Renal cortical epithelial cell (primary cell): Measurements from ENCODE around the gene CYP39A1. TPM values are rescaled to one million over a fixed set of nuclear protein-coding genes. Genes with fewer than 3 reads are reported as not detected.
A peak's percentile ranks its signal among the peaks of the same experiment; 100 is the strongest.
"Not testable (repeated sequence)": the region's sequence is repeated elsewhere in the genome, so short reads cannot be mapped to it uniquely, and the experiment has no call there.

Source experiments
- DNase-seq: peaks from one replicate; pipeline ENCODE4 v3.0.0-alpha.2; 2011; ENCODE audit warnings: low read depth
- total RNA-seq: library from RNA; depleted of rRNA; stranded (reverse); fragments of >200 nt; gene quantifications from 2 replicates; pipeline ENCODE4 v1.2.3, GENCODE V29; 2014

CYP39A1 gene
- total RNA-seq, 1 donor from 2014 or later, result 5.2 TPM

- DNase-seq, result peak; percentile 23
Observed at GRCh38 chr6:46651006-46651405, 1.6 kb downstream of the CYP39A1 start.

DNA sequence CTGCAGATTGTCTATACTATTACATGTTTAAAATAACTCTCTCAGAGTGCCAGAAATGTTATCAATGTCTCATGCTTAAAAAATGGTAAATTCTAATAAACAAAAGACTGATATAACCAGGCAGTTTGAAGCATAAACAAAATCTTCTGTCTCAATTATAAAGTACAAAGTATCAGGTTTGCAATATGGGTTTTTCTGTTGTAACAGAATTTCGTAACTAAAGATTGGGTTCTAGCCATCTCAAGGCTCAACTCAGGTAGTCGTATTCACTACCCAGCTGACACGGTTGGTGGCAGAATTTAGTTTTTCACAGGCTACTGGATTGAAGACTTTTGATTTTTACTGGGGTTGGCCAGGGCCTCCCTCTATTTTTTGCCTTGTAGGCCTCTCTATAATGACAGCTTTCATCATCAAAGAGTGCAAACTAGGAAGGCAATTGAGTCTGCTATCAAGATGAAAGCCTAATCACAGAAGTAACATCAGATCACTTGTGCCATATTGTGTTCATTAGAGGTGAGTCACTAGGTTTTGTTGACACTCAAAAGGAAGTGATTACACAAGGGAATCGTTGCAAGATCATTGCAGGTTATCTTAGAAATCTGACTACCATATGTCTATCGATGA is 3.6 kb downstream of the CYP39A1 start:
- peak; percentile 25 for DNase-seq

DNA sequence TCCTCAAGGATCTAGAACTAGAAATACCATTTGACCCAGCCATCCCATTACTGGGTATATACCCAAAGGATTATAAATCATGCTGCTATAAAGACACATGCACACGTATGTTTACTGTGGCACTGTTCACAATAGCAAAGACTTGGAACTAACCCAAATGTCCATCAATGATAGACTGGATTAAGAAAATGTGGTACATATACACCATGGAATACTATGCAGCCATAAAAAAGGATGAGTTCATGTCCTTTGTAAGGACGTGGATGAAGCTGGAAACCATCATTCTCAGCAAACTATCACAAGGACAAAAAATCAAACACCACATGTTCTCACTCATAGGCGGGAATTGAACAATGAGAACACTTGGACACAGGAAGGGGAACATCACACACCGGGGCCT is 4.5 kb downstream of the CYP39A1 start:
- DNase-seq, result not testable (repeated sequence)

DNA sequence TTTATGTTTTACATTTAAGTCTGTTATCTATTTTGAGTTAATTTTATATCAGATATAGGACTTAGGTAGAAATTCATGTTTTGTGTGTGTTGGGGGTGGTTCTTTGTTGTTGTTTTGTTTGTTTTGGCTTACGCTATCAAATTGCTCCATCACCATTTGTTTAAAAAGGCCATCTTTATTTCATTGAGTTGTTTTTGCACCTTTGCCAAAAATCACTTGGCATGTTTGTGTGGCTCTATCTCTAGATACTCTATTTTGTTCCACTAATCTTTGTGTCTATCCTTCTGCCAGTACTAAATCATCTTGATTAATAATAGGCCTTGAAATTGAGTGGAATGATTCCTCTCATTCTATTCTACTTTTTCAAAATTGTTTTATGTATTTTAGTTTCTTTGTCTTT is 7.4 kb downstream of the CYP39A1 start:
- no peak for DNase-seq

DNA sequence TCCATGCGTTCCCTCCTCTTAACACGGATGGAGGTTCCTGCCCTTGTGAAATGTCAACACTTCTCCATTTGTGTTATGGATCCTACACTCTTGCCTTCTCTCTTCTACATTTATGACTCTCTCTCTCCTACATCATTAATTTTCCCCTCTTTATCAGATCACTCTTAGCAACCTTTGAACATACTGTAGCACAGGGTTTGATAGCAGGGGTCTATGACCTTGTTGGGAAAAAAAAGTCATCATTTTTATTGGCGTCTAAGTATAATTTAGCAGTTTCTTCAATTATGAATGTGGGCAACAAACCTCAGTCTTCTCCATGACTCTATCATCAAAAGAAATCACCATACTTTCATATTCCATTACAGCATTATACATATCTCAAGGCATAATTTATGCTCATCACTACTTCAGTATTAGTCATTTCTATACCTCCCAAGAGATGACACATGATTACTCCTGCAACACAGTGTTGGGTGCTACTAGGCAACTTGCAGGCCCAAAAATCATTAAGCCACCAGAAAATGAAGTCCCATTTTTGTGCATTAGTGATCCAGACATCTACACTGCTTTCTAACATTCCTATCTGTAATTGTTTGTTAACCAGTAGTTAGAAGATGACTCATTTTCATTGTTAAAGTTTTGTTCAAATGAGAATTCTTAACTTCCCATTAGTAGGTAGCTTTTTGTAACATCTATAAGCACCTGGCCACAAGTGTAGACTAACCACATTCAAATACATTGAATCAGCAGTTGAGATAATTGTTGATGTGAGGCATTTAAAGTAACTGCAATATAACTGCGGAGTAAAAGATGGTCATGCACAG is 9.5 kb downstream of the CYP39A1 start:
- DNase-seq, result peak; percentile 83

DNA sequence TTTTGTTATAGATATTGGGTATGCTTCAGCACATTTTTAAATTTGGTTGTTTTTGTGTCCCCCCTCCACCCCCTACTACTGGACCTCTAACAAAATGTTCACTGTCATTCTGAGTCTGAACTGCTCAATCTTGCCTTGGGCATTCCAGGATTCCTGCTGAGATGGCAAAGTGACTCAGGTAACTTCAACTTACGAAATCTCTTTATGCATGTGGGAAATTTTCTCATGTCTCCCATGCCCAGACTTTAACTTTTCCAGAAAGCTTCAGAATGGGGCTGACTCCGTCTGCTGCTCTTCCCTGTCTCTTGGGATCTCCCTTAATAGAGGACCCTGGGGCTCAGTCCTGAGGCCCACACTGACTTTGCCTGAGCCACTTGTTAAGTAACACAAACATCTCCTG is 14.0 kb downstream of the CYP39A1 start:
- peak; percentile 53 for DNase-seq

GRCh38 chr6:46637933-46638332 is 14.7 kb downstream of the CYP39A1 start:
- no peak for DNase-seq

DNA sequence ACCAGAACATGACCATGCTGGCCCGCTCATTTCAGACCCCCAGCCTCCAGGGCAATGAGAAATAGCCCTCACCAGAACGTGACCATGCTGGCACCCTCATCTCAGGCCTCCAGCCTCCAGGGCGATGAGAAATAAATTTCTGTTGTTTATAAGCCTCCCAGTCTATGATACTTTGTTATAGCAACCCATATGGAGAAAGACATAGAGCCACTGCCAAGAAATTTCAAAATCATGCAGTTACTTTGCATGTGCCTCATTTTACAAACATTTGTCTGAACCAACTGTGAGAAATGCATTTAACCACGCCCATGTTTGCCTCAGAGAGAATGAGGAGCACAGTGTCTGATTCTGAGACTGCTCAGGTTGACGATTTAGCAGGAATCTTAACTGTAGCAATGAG is 15.5 kb downstream of the CYP39A1 start:
- peak; percentile 9 for DNase-seq

- no peak for DNase-seq
Observed at GRCh38 chr6:46635462-46635861, 17.2 kb downstream of the CYP39A1 start.

- no peak for DNase-seq
Observed at GRCh38 chr6:46632053-46632452, 20.6 kb downstream of the CYP39A1 start.

DNA sequence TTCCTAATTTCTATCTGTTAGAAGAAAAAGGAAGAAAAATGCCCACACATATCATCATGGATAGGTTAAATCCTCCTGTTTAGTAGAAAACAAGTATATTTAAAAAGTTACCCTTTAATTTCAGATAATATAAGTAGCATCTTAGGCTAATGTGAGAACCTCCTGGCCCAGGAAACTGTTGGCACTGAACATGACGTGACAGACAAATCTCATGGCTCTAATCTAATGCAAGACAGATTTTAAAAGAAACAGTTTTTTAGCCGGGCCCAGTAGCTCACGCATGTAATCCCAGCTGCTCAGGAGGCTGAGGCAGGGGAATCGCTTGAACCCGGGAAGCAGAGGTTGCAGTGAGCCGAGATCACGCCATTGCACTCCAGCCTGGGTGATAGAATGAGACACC is 22.9 kb downstream of the CYP39A1 start:
- no peak for DNase-seq

GRCh38 chr6:46628976-46629375 is 23.6 kb downstream of the CYP39A1 start:
- DNase-seq, result no peak

GRCh38 chr6:46628498-46628897 is 24.1 kb downstream of the CYP39A1 start:
- DNase-seq, result no peak

- DNase-seq, result no peak
Observed at GRCh38 chr6:46626976-46627375, 25.6 kb downstream of the CYP39A1 start.

DNA sequence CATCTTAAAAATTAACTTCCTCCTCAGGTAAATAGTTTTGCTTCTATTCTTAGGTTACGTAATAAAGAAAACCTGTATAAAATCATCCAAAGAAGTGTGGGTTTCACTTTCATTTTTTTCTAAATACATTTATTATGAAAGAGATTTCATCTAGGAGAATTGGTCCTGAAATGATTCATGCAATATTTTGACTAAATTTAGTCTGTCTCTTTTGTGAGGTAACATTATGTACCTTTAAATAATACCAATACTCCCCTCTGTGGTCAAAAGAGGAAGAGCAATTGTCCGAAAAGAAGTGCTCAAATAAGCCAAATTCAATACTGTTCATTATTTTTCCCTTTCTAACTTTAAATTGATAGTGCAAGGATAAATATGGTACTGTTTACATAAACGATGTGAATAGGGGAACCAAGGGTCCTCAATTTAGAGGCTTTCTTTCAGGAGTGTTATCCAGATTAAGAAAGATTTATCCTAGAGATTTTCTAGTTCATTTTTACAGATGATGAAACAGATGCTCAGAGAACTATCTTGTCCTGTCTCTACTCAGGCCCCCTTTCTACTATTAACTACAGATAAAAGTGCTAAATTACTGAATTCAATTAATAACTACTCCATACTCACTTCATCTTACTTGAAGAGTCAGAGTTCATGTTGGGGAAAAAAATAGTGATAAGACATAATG is 26.2 kb downstream of the CYP39A1 start:
- DNase-seq, result peak; percentile 45

DNA sequence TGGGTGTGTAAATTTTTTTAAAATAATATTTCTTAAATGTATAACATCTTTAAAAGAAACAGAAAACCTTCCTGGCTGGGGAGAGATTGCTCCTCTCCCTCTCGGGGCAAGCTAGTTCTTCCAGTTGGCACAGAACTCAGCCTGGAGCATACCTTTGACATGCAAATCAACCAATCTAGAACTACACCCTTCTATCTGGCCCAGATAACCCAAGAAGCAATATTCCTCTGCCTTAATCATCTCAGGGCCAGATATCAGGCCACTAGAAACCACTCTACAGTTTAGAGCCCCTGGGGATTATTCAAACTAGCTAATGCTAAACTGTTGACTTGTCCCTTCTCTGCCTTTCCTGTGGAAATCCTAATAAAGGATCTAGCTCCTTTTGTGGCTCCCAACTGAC is 33.9 kb downstream of the CYP39A1 start:
- DNase-seq, result no peak

DNA sequence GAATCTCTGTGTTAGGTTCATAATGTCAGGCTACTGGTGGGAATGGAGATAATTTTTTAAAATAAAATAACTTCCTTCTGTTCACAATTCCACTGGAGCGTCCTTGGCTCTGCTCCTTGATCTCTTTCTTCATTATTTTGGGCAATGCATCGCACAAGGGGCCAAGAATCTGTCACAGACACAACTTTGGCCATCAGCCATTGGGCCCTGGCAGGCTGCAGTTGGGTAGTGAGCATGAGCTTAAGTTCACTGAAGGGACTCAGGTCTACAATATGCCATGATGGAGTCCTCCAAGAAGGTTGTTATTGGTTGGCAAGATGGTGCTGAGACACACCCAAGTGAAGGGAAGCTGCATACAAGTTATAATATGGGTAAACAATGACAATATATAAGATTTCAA is 40.0 kb downstream of the CYP39A1 start:
- DNase-seq, result no peak

DNA sequence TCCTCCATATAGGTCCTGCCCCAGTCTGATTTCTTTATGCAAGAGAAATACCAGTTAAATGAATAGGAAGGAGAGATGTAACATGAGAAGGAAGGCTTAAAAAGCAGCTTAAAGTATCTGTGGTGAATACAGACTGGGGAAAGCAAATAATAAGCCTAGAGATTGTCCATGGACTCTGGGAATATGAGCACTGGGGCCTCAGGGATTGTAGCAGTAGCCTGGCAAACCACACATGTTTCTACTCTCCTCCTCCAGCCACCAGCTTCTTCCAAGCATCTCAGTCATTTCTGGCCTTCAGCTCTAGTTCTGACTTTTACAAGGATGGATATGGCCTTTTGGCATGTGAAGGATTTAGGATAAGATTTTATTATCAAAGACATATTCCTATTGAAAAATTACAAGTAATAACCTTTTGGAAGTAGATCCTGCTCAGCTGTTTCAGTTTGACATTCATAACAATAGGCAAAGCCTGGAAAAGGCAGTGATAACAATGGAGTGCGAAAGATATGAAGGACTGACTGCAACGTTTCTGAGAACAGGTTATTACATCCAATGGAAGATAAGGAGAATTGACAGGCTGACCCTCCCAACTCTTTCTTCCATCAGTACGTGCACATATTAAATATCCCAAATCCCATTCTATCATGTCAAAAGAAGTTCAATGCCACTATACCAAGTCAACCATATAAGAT is 41.6 kb downstream of the CYP39A1 start:
- no peak for DNase-seq

GRCh38 chr6:46606338-46606737 is 46.3 kb downstream of the CYP39A1 start:
- DNase-seq, result no peak

DNA sequence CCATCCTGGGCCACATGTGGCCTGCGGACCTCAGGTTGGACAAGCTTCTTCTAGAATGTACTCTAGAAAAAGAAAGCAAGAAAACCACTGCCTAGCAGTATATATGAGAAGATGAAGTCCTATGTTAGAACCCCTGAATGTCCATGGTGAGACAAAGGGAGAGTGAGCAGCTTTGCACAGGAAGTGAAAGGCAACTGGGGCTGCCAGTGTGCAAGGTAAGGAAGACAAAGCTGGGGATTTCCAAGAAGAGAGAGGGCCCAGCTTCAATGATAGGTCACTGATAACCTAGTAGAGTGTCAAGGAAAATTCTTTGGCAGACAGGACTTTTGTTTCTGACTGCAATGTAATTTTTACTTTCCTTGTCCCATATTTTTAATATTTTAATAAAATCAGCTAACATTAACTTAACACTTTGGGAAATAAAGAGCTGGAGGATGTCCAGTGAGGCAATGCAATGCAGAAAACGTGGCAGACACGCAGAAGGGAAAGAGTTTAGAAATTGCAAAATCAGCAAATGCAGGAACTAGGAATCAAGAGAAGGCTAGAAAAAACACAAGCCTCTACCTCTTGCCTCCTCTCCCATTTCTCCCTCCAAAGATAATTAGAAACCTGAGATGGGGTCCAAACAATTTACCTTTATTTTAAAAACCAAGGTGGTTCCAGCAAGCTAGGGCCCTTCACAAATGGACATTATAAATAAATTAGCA is 47.4 kb downstream of the CYP39A1 start:
- DNase-seq, result no peak

GRCh38 chr6:46598215-46598614 is 54.4 kb downstream of the CYP39A1 start:
- no peak for DNase-seq

DNA sequence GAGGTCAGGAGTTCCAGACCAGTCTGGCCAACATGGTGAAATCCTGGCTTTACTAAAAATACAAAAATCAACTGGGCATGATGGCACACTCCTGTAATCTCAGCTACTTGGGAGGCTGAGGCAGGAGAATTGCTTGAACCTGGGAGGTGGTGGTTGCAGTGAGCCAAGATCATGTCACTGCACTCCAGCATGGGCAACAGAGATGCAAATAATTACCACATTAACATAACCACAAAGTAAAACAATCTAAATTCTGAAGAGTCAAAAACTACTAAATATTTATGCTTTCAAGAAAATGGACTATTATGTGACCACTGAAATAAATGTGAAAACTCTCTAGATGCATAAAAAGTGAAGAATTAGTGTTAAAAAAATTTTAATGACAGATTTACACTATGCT is 59.9 kb downstream of the CYP39A1 start:
- DNase-seq, result no peak
